ENCODE results near the gene GFRA4. TPM values are rescaled to one million over a fixed set of nuclear protein-coding genes. Genes with fewer than 3 reads are reported as not detected.

GFRA4 gene
- total RNA-seq, 1 experiment from 2014 or later: not detected

DNA sequence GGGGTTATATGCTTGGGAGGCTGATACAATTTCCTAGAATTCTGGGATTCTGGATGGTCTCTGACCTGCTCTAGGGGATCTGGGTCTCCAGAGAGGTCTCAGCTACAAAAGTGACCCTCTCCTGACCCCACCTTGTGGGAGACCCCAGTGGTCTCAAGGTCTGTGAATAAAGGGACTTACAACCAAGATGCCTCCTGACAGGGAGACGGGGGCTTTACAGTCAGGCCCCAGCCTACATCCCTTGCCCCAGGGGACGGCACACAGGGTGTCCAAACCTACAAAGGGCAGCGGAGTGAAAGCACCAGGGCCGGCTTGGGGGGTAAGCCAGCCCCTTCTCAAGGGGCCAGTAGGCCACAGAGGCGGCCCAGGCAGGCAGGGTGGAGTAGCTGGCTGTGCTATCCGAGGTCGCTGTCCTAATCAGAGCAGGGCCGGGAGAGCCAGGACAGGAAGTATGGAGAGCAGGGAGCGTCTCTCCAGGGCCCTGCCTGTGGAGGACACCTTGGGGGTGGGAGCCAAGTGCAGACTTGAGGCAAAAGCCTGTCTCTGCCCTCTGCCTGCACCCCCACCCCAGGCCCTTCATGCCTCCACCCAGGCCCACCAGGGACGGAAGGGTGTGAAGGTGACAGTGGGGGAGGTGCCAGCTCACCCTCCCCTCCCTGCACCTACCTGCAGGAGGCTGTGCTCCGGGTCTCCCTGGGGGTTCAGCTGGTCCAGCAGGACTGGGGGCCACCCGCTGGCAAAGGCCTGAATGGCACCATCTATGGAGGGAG is 3.5 kb downstream of the GFRA4 start:
- no peaks in the 10 kb centered on the region for H3K27me3 ChIP-seq (ENCODE audit: insufficient read depth, low read length)
- H3K4me3 ChIP-seq (replicated peaks in 1 of 2; ENCODE audit: low read depth in 1 of 2, low read length in 2 of 2): no peak overlapping the region
- no peak overlapping the region for H2AFZ ChIP-seq (ENCODE audit: low read depth, low read length, poor library complexity, severe bottlenecking)
- no TSS peak for BruUV-seq (replicated peaks)
- DNase-seq (ENCODE audit: low read depth, low spot score) (no peak), ATAC-seq (no peak)
- ChIA-PET RAD21 (ENCODE audit: low non-redundant PET in 1 of 2, low total read pairs in 2 of 2, uncharacterized antibody in 2 of 2, unreplicated experiment in 2 of 2) (no interaction called here), CTCF (no interaction called here), POLR2A (no interaction called here)
- H3K36me3 ChIP-seq (ENCODE audit: control insufficient read depth in 1 of 2, insufficient read depth in 2 of 2, low read length in 2 of 2): no peaks in the 10 kb centered on the region
- no peaks in the 10 kb centered on the region for H3K9me2 ChIP-seq (ENCODE audit: insufficient read depth)
- intact Hi-C loops (cut with micrococcal nuclease): no loop called here
- no peak overlapping the region for H3K9ac ChIP-seq (ENCODE audit: low read length)
- H3K79me2 ChIP-seq (ENCODE audit: insufficient read depth, low read length): no peaks in the 10 kb centered on the region
- H3K4me1 ChIP-seq (ENCODE audit: control insufficient read depth in 1 of 2, insufficient read depth in 2 of 2, low read length in 2 of 2): no peaks in the 10 kb centered on the region
- no peak overlapping the region for H3K4me2 ChIP-seq (ENCODE audit: low read length)
- TF ChIP-seq ZFX (IDR thresholded peaks at IDR 0.05): no peak
- no peak for TF ChIP-seq RAD21 (IDR thresholded peaks at IDR 0.05; ENCODE audit: low read depth)
- TF ChIP-seq SIN3A (IDR thresholded peaks at IDR 0.05; ENCODE audit: low read depth): no peak
- TF ChIP-seq, protein P1, sequence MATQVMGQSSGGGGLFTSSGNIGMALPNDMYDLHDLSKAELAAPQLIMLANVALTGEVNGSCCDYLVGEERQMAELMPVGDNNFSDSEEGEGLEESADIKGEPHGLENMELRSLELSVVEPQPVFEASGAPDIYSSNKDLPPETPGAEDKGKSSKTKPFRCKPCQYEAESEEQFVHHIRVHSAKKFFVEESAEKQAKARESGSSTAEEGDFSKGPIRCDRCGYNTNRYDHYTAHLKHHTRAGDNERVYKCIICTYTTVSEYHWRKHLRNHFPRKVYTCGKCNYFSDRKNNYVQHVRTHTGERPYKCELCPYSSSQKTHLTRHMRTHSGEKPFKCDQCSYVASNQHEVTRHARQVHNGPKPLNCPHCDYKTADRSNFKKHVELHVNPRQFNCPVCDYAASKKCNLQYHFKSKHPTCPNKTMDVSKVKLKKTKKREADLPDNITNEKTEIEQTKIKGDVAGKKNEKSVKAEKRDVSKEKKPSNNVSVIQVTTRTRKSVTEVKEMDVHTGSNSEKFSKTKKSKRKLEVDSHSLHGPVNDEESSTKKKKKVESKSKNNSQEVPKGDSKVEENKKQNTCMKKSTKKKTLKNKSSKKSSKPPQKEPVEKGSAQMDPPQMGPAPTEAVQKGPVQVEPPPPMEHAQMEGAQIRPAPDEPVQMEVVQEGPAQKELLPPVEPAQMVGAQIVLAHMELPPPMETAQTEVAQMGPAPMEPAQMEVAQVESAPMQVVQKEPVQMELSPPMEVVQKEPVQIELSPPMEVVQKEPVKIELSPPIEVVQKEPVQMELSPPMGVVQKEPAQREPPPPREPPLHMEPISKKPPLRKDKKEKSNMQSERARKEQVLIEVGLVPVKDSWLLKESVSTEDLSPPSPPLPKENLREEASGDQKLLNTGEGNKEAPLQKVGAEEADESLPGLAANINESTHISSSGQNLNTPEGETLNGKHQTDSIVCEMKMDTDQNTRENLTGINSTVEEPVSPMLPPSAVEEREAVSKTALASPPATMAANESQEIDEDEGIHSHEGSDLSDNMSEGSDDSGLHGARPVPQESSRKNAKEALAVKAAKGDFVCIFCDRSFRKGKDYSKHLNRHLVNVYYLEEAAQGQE (IDR thresholded peaks at IDR 0.05; ENCODE audit: low read depth): no peak
- no peak for TF ChIP-seq SRF (IDR thresholded peaks at IDR 0.05; ENCODE audit: low read depth)
- no peak for TF ChIP-seq TCF7L2 (IDR thresholded peaks at IDR 0.05; ENCODE audit: borderline replicate concordance, extremely low read depth, insufficient read depth, insufficient read length)
- no peak for TF ChIP-seq EGR1 (IDR thresholded peaks at IDR 0.05; ENCODE audit: low read depth)
- TF ChIP-seq CEBPB (IDR thresholded peaks at IDR 0.05; ENCODE audit: low read depth): no peak
- TF ChIP-seq EZH2 (IDR thresholded peaks at IDR 0.05): no peak
- no peak for TF ChIP-seq YY1 (IDR thresholded peaks at IDR 0.05; ENCODE audit: extremely low read depth, insufficient replicate concordance, low read depth, low read length)
- H3K27ac ChIP-seq (ENCODE audit: low read depth, low read length): no peak overlapping the region
- H4K20me1 ChIP-seq (ENCODE audit: insufficient read depth): no peaks in the 10 kb centered on the region
- no peaks in the 10 kb centered on the region; a peak in 1 of 4 replicates for H3K9me3 ChIP-seq (ENCODE audit: control insufficient read depth in 1 of 2, insufficient read depth in 1 of 2, low read depth in 1 of 2, low read length in 2 of 2)
